ENCODE measurements around the gene DPYSL4. TPM values are rescaled to one million over a fixed set of nuclear protein-coding genes. Genes with fewer than 3 reads are reported as not detected.

DPYSL4 gene
- total RNA-seq, 6 donors from 2014 or later: 0.11 to 2.2 (median 0.79) TPM; not detected in 1

- 82 to 86% methylated on average over 12 of the region's 12 CpGs for WGBS, 2 donors
- Histone ChIP-seq H3K36me3 (no peaks in the 10 kb centered on the region), H3K4me3 (no peak overlapping the region), H3K27ac (no peak overlapping the region), H3K9me3 (no peaks in the 10 kb centered on the region), H3K27me3 (peaks cover 0 to 9% (median 3%) of the 10 kb centered on the region in 4 donors), H3K4me1 (peaks cover 0 to 10% (median 0%) of the 10 kb centered on the region in 4 donors)
- no peak for TF ChIP-seq POLR2AphosphoS5 (IDR thresholded peaks at IDR 0.05)
- TF ChIP-seq EP300 (IDR thresholded peaks at IDR 0.05): no peak
- no peak for TF ChIP-seq POLR2A (IDR thresholded peaks at IDR 0.05)
- no peak for TF ChIP-seq CTCF (IDR thresholded peaks at IDR 0.05)
- ATAC-seq (ENCODE audit: low FRiP score in 2 of 2) (no peak), DNase-seq (no peak)
Measured at GRCh38 chr10:132138596-132138995, 48.2 kb upstream of the DPYSL4 start.

GRCh38 chr10:132139526-132139925, 47.2 kb upstream of the DPYSL4 start:
- no peaks in the 10 kb centered on the region for H3K9me3 ChIP-seq
- ATAC-seq (ENCODE audit: low FRiP score in 2 of 2) (no peak), DNase-seq (no peak)
- peaks cover 0 to 9% (median 3%) of the 10 kb centered on the region in 4 donors for H3K27me3 ChIP-seq
- no peak for TF ChIP-seq POLR2A (IDR thresholded peaks at IDR 0.05)
- no peak for TF ChIP-seq POLR2AphosphoS5 (IDR thresholded peaks at IDR 0.05)
- TF ChIP-seq CTCF (IDR thresholded peaks at IDR 0.05): no peak
- H3K4me3 ChIP-seq: no peak overlapping the region
- H3K36me3 ChIP-seq: no peaks in the 10 kb centered on the region
- H3K27ac ChIP-seq: no peak overlapping the region
- WGBS, 2 donors: 76 to 79% methylated on average over 10 of the region's 10 CpGs
- H3K4me1 ChIP-seq: peaks cover 0 to 10% (median 0%) of the 10 kb centered on the region in 4 donors

GRCh38 chr10:132140167-132140925, 46.4 kb upstream of the DPYSL4 start:
- peaks cover 0 to 10% (median 0%) of the 10 kb centered on the region in 4 donors for H3K4me1 ChIP-seq
- no peaks in the 10 kb centered on the region for H3K36me3 ChIP-seq
- no peak overlapping the region for H3K4me3 ChIP-seq
- TF ChIP-seq EP300 (IDR thresholded peaks at IDR 0.05) (no peak), POLR2AphosphoS5 (IDR thresholded peaks at IDR 0.05) (no peak), CTCF (IDR thresholded peaks at IDR 0.05) (no peak), POLR2A (IDR thresholded peaks at IDR 0.05) (no peak)
- no peak for DNase-seq
- no peak overlapping the region for H3K27ac ChIP-seq
- no peak for ATAC-seq (ENCODE audit: low FRiP score in 2 of 2)
- WGBS, 2 donors: 87 to 91% methylated on average over 21 to 41 of the region's 42 CpGs
- H3K27me3 ChIP-seq: peaks cover 0 to 9% (median 3%) of the 10 kb centered on the region in 4 donors
- no peaks in the 10 kb centered on the region for H3K9me3 ChIP-seq

- WGBS, 2 donors: 85 to 100% methylated on average over 2 to 5 of the region's 7 CpGs
- DNase-seq (no peak), ATAC-seq (ENCODE audit: low FRiP score in 2 of 2) (no peak)
- Histone ChIP-seq H3K4me3 (no peak overlapping the region), H3K27ac (no peak overlapping the region), H3K27me3 (peaks cover 0 to 9% (median 3%) of the 10 kb centered on the region in 4 donors), H3K9me3 (no peaks in the 10 kb centered on the region), H3K36me3 (no peaks in the 10 kb centered on the region), H3K4me1 (peaks cover 0 to 10% (median 0%) of the 10 kb centered on the region in 4 donors)
- TF ChIP-seq EP300 (IDR thresholded peaks at IDR 0.05): no peak
- TF ChIP-seq POLR2A (IDR thresholded peaks at IDR 0.05): no peak
- no peak for TF ChIP-seq POLR2AphosphoS5 (IDR thresholded peaks at IDR 0.05)
- TF ChIP-seq CTCF (IDR thresholded peaks at IDR 0.05): no peak
Measured at GRCh38 chr10:132141076-132141475, 45.7 kb upstream of the DPYSL4 start.

Measured in upper lobe of left lung (tissue), 6 donors.